Neural progenitor cell (in vitro differentiated cells): ENCODE measurements around the gene EXPH5. TPM values are rescaled to one million over a fixed set of nuclear protein-coding genes. Genes with fewer than 3 reads are reported as not detected.
"Not testable (repeated sequence)": the region's sequence is repeated elsewhere in the genome, so short reads cannot be mapped to it uniquely, and the experiment has no call there.

ENCODE experiments used
- DNase-seq: peaks from one replicate; pipeline ENCODE4 v3.0.0-alpha.2; 2016; ENCODE audit warnings: low spot score
- H2AFZ ChIP-seq: fragments of 200-600 bp; sonication (generic); replicated peaks from 2 replicates; pipeline ENCODE4 v1.6.1; 2016; ENCODE audit warnings: antibody characterized with exemption
- H3F3A ChIP-seq: fragments of 200-600 bp; sonication (generic); 2 replicates; pipeline ENCODE4 v1.6.1; 2016; ENCODE audit warnings: antibody characterized with exemption, low read depth
- H3K27ac ChIP-seq: fragments of 200-600 bp; sonication (generic); 2 replicates; pipeline ENCODE4 v1.5.1; 2016; ENCODE audit warnings: mild to moderate bottlenecking
- H3K27me3 ChIP-seq: fragments of 200-600 bp; sonication (generic); 2 replicates; pipeline ENCODE4 v1.6.1; 2016; ENCODE audit warnings: mild to moderate bottlenecking, moderate library complexity
- H3K36me3 ChIP-seq: fragments of 200-600 bp; sonication (generic); 2 replicates; pipeline ENCODE4 v1.5.1; 2016
- H3K4me1 ChIP-seq: fragments of 200-600 bp; sonication (generic); 2 replicates; pipeline ENCODE4 v1.6.1; 2016; ENCODE audit warnings: mixed run types
- H3K4me2 ChIP-seq: fragments of 200-600 bp; sonication (generic); 2 replicates; pipeline ENCODE4 v1.6.1; 2016
- H3K4me3 ChIP-seq: fragments of 200-600 bp; sonication (generic); 2 replicates; pipeline ENCODE4 v1.5.1; 2016
- H3K79me2 ChIP-seq: fragments of 200-600 bp; sonication (generic); 2 replicates; pipeline ENCODE4 v1.6.1; 2016; ENCODE audit warnings: low read depth
- H3K9ac ChIP-seq: fragments of 200-600 bp; sonication (generic); 2 replicates; pipeline ENCODE4 v1.6.1; 2016
- H3K9me3 ChIP-seq: fragments of 200-600 bp; sonication (generic); 2 replicates; pipeline ENCODE4 v1.5.1; 2016; ENCODE audit warnings: low read depth
- H4K20me1 ChIP-seq: fragments of 200-600 bp; sonication (generic); 2 replicates; pipeline ENCODE4 v1.6.1; 2016; ENCODE audit warnings: low read depth
- H3K27ac Mint-ChIP-seq: 3 replicates; pipeline ENCODE4 v1.8.0; 2021; ENCODE audit warnings: mixed read lengths
- H3K27me3 Mint-ChIP-seq: 2 replicates; pipeline ENCODE4 v1.8.0; 2022; ENCODE audit warnings: low read depth, mild to moderate bottlenecking, inconsistent platforms, moderate library complexity, mixed read lengths; ENCODE audit not compliant: insufficient read depth
- H3K36me3 Mint-ChIP-seq: 3 replicates; pipeline ENCODE4 v1.8.0; 2021; ENCODE audit warnings: mixed read lengths
- H3K4me1 Mint-ChIP-seq: 3 replicates; pipeline ENCODE4 v1.8.0; 2021; ENCODE audit warnings: mixed read lengths
- H3K4me3 Mint-ChIP-seq: 3 replicates; pipeline ENCODE4 v1.8.0; 2021; ENCODE audit warnings: mild to moderate bottlenecking, moderate library complexity, mixed read lengths
- H3K9me3 Mint-ChIP-seq: 3 replicates; pipeline ENCODE4 v1.8.0; 2020; ENCODE audit warnings: mixed read lengths
- EZH2 ChIP-seq: fragments of 200-600 bp; sonication (generic); IDR thresholded peaks from 2 replicates; pipeline ENCODE4 v1.6.1; 2017; ENCODE audit warnings: antibody characterized with exemption, mild to moderate bottlenecking, moderate library complexity
- EZH2phosphoT487 ChIP-seq: fragments of 200-600 bp; sonication (generic); IDR thresholded peaks from 2 replicates; pipeline ENCODE4 v1.6.1; 2017; ENCODE audit warnings: antibody characterized with exemption
- total RNA-seq: library from RNA; depleted of rRNA; stranded (reverse); fragments of >200 nt; gene quantifications from 2 replicates; pipeline ENCODE4 v1.2.3, GENCODE V29; 2015; ENCODE audit warnings: low replicate concordance
- TF ChIP-seq, protein P1 (sequence below): fragments of 200-600 bp; sonication (generic); IDR thresholded peaks from 2 replicates; pipeline ENCODE4 v1.5.1; 2017; ENCODE audit warnings: antibody characterized with exemption, mild to moderate bottlenecking

EXPH5 gene
- total RNA-seq, 1 donor from 2014 or later: 1.4 TPM

DNA sequence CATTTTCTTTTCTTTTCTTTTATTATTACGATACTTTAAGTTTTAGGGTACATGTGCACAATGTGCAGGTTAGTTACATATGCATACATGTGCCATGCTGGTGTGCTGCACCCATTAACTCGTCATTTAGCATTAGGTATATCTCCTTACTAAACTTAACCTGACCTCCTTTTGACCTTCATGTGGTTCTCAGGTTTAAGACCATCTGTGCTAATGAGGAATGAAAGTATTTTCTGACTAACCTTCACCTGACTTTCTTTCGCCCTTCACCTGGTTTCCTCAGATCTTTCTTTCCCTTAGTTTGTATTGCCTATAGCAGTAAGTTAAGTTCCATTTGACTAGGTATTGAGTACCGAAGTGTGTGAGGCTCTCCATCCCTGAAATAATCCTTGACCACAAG lies 6.5 kb downstream of the EXPH5 start:
- no peaks in the 10 kb centered on the region for H3K4me1 Mint-ChIP-seq
- Histone ChIP-seq H3K4me2 (no peak overlapping the region), H3K36me3 (no peaks in the 10 kb centered on the region), H3K4me3 (no peak overlapping the region), H3F3A (no peaks in the 10 kb centered on the region), H3K27me3 (peaks cover 15% of the 10 kb centered on the region), H3K9me3 (no peaks in the 10 kb centered on the region), H3K79me2 (no peaks in the 10 kb centered on the region), H3K4me1 (no peaks in the 10 kb centered on the region), H3K9ac (no peak overlapping the region), H3K27ac (no peak overlapping the region), H4K20me1 (no peaks in the 10 kb centered on the region), H2AFZ (no peak overlapping the region)
- H3K4me3 Mint-ChIP-seq: no peak overlapping the region
- peaks cover 3% of the 10 kb centered on the region for H3K27me3 Mint-ChIP-seq
- TF ChIP-seq EZH2phosphoT487 (no peak), EZH2 (no peak)
- TF ChIP-seq, protein P1, sequence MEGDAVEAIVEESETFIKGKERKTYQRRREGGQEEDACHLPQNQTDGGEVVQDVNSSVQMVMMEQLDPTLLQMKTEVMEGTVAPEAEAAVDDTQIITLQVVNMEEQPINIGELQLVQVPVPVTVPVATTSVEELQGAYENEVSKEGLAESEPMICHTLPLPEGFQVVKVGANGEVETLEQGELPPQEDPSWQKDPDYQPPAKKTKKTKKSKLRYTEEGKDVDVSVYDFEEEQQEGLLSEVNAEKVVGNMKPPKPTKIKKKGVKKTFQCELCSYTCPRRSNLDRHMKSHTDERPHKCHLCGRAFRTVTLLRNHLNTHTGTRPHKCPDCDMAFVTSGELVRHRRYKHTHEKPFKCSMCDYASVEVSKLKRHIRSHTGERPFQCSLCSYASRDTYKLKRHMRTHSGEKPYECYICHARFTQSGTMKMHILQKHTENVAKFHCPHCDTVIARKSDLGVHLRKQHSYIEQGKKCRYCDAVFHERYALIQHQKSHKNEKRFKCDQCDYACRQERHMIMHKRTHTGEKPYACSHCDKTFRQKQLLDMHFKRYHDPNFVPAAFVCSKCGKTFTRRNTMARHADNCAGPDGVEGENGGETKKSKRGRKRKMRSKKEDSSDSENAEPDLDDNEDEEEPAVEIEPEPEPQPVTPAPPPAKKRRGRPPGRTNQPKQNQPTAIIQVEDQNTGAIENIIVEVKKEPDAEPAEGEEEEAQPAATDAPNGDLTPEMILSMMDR: no peak
- H3K9me3 Mint-ChIP-seq: no peaks in the 10 kb centered on the region
- H3K36me3 Mint-ChIP-seq: no peaks in the 10 kb centered on the region
- no peak overlapping the region for H3K27ac Mint-ChIP-seq
- DNase-seq: no peak

DNA sequence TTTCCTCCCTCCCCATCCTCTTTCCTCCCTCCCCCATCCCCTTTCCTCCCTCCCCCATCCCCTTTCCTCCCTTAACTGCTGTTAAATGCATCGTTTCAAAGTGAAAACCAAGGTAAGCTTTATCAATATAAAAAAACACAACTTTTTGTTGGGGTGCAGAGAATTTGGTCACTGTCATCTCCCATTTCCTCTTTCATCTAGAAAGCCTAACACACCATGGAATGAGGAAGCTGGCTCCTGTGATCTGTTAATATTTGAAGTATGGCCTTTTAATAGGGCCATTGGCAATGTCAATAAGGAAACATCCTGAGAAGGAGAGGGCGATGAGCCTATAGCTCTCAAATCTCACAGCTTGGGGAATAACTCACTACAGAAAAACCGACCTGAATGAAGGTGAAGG lies 7.0 kb downstream of the EXPH5 start:
- Histone ChIP-seq H3K27me3 (peaks cover 10% of the 10 kb centered on the region), H3K4me1 (no peaks in the 10 kb centered on the region), H4K20me1 (no peaks in the 10 kb centered on the region), H3K4me3 (no peak overlapping the region), H3K9ac (no peak overlapping the region), H3K79me2 (no peaks in the 10 kb centered on the region), H2AFZ (no peak overlapping the region), H3F3A (no peaks in the 10 kb centered on the region), H3K9me3 (no peaks in the 10 kb centered on the region), H3K36me3 (no peaks in the 10 kb centered on the region), H3K27ac (no peak overlapping the region), H3K4me2 (no peak overlapping the region)
- Mint-ChIP-seq H3K4me1 (no peaks in the 10 kb centered on the region), H3K27me3 (no peaks in the 10 kb centered on the region), H3K27ac (no peak overlapping the region), H3K36me3 (no peaks in the 10 kb centered on the region), H3K4me3 (no peak overlapping the region), H3K9me3 (no peaks in the 10 kb centered on the region)
- no peak for TF ChIP-seq EZH2phosphoT487
- TF ChIP-seq, protein P1: no peak
- no peak for TF ChIP-seq EZH2
- no peak for DNase-seq

DNA sequence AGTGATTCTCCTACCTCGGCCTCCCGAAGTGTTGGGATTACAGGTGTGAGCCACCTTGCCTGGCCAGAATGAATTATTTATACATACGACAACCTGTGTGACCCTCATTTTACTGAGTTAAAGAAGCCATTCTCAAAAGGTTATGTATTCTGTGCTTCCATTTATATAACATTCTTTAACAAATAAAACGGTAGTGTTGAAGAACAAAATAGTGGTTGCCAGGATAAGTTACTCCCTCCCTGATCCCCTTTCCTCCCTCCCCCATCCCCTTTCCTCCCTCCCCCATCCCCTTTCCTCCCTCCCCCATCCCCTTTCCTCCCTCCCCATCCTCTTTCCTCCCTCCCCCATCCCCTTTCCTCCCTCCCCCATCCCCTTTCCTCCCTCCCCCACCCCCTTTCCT lies 7.4 kb downstream of the EXPH5 start:
- H3K27ac ChIP-seq, H3K27ac Mint-ChIP-seq, H3K4me3 Mint-ChIP-seq, H3F3A ChIP-seq, H3K9ac ChIP-seq, H3K9me3 Mint-ChIP-seq, H3K27me3 Mint-ChIP-seq, H3K36me3 Mint-ChIP-seq, H3K4me1 ChIP-seq, H3K79me2 ChIP-seq, H3K36me3 ChIP-seq, H3K4me3 ChIP-seq, H3K9me3 ChIP-seq, H3K4me1 Mint-ChIP-seq, DNase-seq, H4K20me1 ChIP-seq, H3K27me3 ChIP-seq, H3K4me2 ChIP-seq, H2AFZ ChIP-seq: not testable (repeated sequence)

DNA sequence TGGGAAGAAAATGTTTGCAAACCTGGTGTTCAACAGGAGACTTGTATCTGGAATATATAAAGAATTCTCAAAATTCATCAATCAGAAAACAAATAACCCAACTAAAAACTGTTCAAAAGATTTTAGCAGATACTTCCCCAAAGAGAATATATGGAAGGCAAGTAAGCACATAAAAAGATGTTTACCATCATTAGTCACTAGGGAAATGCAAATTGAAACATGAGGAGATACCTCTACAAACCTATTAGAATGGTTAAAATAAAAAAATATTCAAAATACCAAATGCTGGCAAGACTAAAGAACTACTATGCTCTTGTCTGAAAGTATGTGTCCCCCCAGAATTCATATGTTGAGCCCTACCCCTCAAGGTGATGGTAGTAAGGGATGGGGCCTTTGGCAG lies 8.6 kb downstream of the EXPH5 start:
- Histone ChIP-seq H3K36me3 (no peaks in the 10 kb centered on the region), H3F3A (no peaks in the 10 kb centered on the region), H3K9ac (no peak overlapping the region), H2AFZ (no peak overlapping the region), H3K27me3 (no peaks in the 10 kb centered on the region), H3K9me3 (no peaks in the 10 kb centered on the region), H3K4me1 (no peaks in the 10 kb centered on the region), H3K4me3 (no peak overlapping the region), H3K4me2 (no peak overlapping the region), H4K20me1 (no peaks in the 10 kb centered on the region), H3K27ac (no peak overlapping the region), H3K79me2 (no peaks in the 10 kb centered on the region)
- DNase-seq: no peak
- Mint-ChIP-seq H3K27me3 (no peaks in the 10 kb centered on the region), H3K4me1 (no peaks in the 10 kb centered on the region), H3K36me3 (no peaks in the 10 kb centered on the region), H3K27ac (no peak overlapping the region), H3K9me3 (peaks cover 2% of the 10 kb centered on the region), H3K4me3 (no peak overlapping the region)
- TF ChIP-seq, protein P1: no peak
- TF ChIP-seq EZH2 (no peak), EZH2phosphoT487 (no peak)
